T-cell (primary cell): ENCODE data around the gene MORC1. TPM values are rescaled to one million over a fixed set of nuclear protein-coding genes. Genes with fewer than 3 reads are reported as not detected.
A peak's percentile ranks its signal among the peaks of the same experiment; 100 is the strongest.

Experiments
- ATAC-seq, 4 experiments: fragments of 200-7000 bp in 3 of 4; fragments of 150-1000 bp in 1 of 4; cut with Tn5 transposase; replicated peaks in 1 of 4; 1 replicate in 3 of 4; 2 replicates in 1 of 4; pipeline ENCODE4 v1.10.0; 2021; ENCODE audit warnings: moderate library complexity in 3 of 4, mild to moderate bottlenecking in 2 of 4, moderate number of reproducible peaks in 1 of 4
- CTCF ChIA-PET, 2 donors: fragments of 300-600 bp; sonication (Branson Sonifier 250); formaldehyde crosslinking; loops; one replicate each; lab custom pipeline; 2022; ENCODE audit warnings: antibody characterized with exemption in 2 of 2; lab: Charles Lee
- POLR2A ChIA-PET, 2 donors: fragments of 300-600 bp; sonication (Branson Sonifier 250); formaldehyde crosslinking; loops; one replicate each; lab custom pipeline; 2022; ENCODE audit warnings: antibody characterized with exemption in 2 of 2; lab: Charles Lee
- DNase-seq, 35 experiments: peaks; one replicate each; pipeline versions ENCODE4 v3.0.0 to v3.0.0-alpha.2; 2013 to 2023
- H3K27ac ChIP-seq: one replicate; pipeline ENCODE4 v1.5.1; 2013; ENCODE audit warnings: low read length
- H3K27me3 ChIP-seq, 2 experiments: replicated peaks in 1 of 2; 1 replicate in 1 of 2; 2 replicates in 1 of 2; pipeline versions ENCODE4 v1.6.1 to v1.7.0; 2013; ENCODE audit warnings: low read length in 1 of 2, mixed read lengths in 1 of 2; ENCODE audit not compliant: control insufficient read depth in 2 of 2, insufficient read depth in 2 of 2; ENCODE audit errors: extremely low read depth in 1 of 2
- H3K36me3 ChIP-seq, 2 donors: 1 replicate in 1 of 2; 2 replicates in 1 of 2; pipeline versions ENCODE4 v1.6.1 to v1.7.0; 2013; ENCODE audit warnings: low read length in 1 of 2; ENCODE audit not compliant: control insufficient read depth in 2 of 2, insufficient read depth in 1 of 2; ENCODE audit errors: extremely low read depth in 1 of 2
- H3K4me1 ChIP-seq, 2 experiments: 1 replicate in 1 of 2; 2 replicates in 1 of 2; pipeline versions ENCODE4 v1.6.1 to v1.7.0; 2013; ENCODE audit warnings: low read length in 2 of 2, mixed read lengths in 1 of 2; ENCODE audit not compliant: insufficient read depth in 2 of 2, control insufficient read depth in 1 of 2; ENCODE audit errors: extremely low read depth in 1 of 2
- H3K4me3 ChIP-seq, 2 donors: 1 replicate in 1 of 2; 2 replicates in 1 of 2; pipeline versions ENCODE4 v1.5.1 to v1.7.0; 2013; ENCODE audit warnings: mild to moderate bottlenecking in 2 of 2, low read length in 1 of 2, moderate library complexity in 1 of 2; ENCODE audit not compliant: control insufficient read depth in 1 of 2; ENCODE audit errors: extremely low read depth in 1 of 2
- H3K9me3 ChIP-seq: 2 replicates; pipeline ENCODE4 v1.7.0; 2013
- H3K27ac Mint-ChIP-seq, 2 donors: one replicate each; pipeline ENCODE4 v1.8.0; 2020 to 2021; ENCODE audit warnings: mild to moderate bottlenecking in 2 of 2, mixed read lengths in 2 of 2
- H3K27me3 Mint-ChIP-seq, 2 donors: one replicate each; pipeline ENCODE4 v1.8.0; 2021 to 2022; ENCODE audit warnings: mixed read lengths in 2 of 2
- H3K36me3 Mint-ChIP-seq: one replicate; pipeline ENCODE4 v1.8.0; 2021; ENCODE audit warnings: mixed read lengths
- H3K4me1 Mint-ChIP-seq, 3 donors: one replicate each; pipeline ENCODE4 v1.8.0; 2020 to 2022; ENCODE audit warnings: mixed read lengths in 3 of 3, mild to moderate bottlenecking in 1 of 3
- H3K4me3 Mint-ChIP-seq, 3 donors: one replicate each; pipeline ENCODE4 v1.8.0; 2020 to 2022; ENCODE audit warnings: mild to moderate bottlenecking in 3 of 3, mixed read lengths in 3 of 3, moderate library complexity in 3 of 3
- H3K9me3 Mint-ChIP-seq, 3 donors: one replicate each; pipeline ENCODE4 v1.8.0; 2020 to 2022; ENCODE audit warnings: mixed read lengths in 3 of 3
- WGBS: methylation state at CpG from one replicate; pipeline ENCODE4 v1.1.5; 2013; ENCODE audit warnings: missing lambda C conversion rate; ENCODE audit not compliant: insufficient coverage; 5-methylcytosine and 5-hydroxymethylcytosine counted together
- total RNA-seq, 35 experiments: library from RNA in 6 of 35; stranded (reverse) in 6 of 35; fragments of 120-200 nt in 1 of 35; gene quantifications; one replicate each; pipeline versions ENCODE4 v1.2.1 to v1.2.4 and lab custom pipeline; 2013 to 2026

Gene MORC1
- total RNA-seq, 5 donors from 2014 or later (not counting 1 experiment from before 2014, with no cell fraction given): not detected

DNA sequence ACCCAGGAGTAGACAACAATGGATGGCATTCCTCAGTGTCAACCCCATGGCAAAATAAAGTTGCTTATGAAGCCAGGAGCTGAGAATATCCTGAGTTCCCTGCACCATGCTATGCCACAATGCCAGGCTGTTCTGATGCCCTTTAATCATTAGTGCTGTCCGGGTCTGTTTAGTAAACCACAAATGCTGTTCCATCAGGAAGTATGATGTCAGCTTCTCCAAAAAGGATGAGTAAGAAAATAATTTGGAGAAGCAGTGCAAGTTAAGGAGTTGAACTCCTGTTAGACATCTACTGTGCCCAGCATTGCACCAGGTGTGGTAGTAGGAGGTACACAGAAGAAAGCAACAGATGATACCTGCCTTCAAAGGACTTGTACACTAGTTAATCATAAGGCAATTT is 96.4 kb downstream of the MORC1 start:
- no peak for ATAC-seq
- no CpG with 5 or more reads among the region's 1 CpG for WGBS
- ChIA-PET POLR2A (no interaction called here), CTCF (interaction anchor here in 1 of 2 donors (1.3 kb wide), 1 partner anchor 10 kb away, joined by 4 read pairs; no protein-coding TSS in a partner anchor)
- Histone ChIP-seq H3K27me3 (peaks cover 0 to 5% of the 10 kb centered on the region in 2 experiments), H3K27ac (no peak overlapping the region), H3K36me3 (no peaks in the 10 kb centered on the region), H3K9me3 (no peaks in the 10 kb centered on the region), H3K4me1 (no peaks in the 10 kb centered on the region), H3K4me3 (no peak overlapping the region)
- no peaks in the 10 kb centered on the region for H3K9me3 Mint-ChIP-seq
- H3K4me1 Mint-ChIP-seq: no peaks in the 10 kb centered on the region
- no peak overlapping the region for H3K4me3 Mint-ChIP-seq
- DNase-seq: no peak
- H3K36me3 Mint-ChIP-seq: no peaks in the 10 kb centered on the region
- H3K27ac Mint-ChIP-seq: no peak overlapping the region
- peaks cover 0 to 7% of the 10 kb centered on the region in 2 donors for H3K27me3 Mint-ChIP-seq

DNA sequence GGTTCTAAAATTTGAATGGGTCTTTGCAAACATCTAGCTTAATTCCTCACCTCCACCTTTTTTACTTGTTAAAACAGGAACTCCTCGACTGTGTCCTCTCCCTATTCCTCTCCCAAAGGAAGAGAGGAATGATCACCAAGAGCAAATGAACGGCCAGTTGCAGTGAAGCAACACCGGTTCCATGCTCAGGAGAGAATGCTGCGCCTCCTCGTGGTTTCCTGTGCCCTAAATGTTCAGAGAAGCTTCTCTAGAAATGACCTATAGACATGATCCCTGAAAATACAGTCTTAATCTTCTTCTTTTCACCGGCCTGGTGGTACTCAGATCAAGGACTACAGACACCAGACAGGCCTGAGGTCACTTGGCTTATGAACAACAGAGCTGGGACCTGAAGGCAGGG is 99.1 kb downstream of the MORC1 start:
- H3K27ac Mint-ChIP-seq: no peak overlapping the region
- H3K36me3 Mint-ChIP-seq: no peaks in the 10 kb centered on the region
- peaks cover 8 to 11% of the 10 kb centered on the region in 2 donors for H3K27me3 Mint-ChIP-seq
- H3K36me3 ChIP-seq: no peaks in the 10 kb centered on the region
- no peak for DNase-seq
- no peaks in the 10 kb centered on the region for H3K4me1 ChIP-seq
- peaks cover 0 to 2% of the 10 kb centered on the region in 2 experiments for H3K27me3 ChIP-seq
- ChIA-PET POLR2A (no interaction called here), CTCF (no interaction called here)
- no peak for ATAC-seq
- H3K4me3 ChIP-seq: no peak overlapping the region
- 25% methylated on average over 4 of the region's 6 CpGs for WGBS
- no peak overlapping the region for H3K4me3 Mint-ChIP-seq
- H3K27ac ChIP-seq: no peak overlapping the region
- no peaks in the 10 kb centered on the region for H3K9me3 ChIP-seq
- no peaks in the 10 kb centered on the region for H3K9me3 Mint-ChIP-seq
- H3K4me1 Mint-ChIP-seq: no peaks in the 10 kb centered on the region

DNA sequence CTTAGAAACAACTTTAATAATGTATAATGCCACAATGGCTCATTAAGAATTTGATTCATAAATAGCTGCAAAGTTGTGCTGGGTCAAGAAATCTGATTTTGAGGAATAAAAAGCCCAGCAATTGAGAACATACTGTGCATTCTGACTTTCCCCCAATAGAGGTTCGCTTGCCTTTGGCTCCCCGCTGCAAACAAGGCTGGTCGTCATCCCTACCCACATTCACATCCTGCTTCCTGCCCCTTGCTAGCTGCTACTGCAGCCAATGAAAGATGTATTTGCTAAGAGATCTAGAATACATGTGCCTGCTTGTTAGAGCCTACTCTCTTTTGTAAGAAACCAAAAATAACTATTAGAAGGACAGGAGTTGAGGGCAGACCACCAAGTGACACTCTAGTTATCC is 112.5 kb downstream of the MORC1 start:
- CTCF ChIA-PET: no interaction called here

DNA sequence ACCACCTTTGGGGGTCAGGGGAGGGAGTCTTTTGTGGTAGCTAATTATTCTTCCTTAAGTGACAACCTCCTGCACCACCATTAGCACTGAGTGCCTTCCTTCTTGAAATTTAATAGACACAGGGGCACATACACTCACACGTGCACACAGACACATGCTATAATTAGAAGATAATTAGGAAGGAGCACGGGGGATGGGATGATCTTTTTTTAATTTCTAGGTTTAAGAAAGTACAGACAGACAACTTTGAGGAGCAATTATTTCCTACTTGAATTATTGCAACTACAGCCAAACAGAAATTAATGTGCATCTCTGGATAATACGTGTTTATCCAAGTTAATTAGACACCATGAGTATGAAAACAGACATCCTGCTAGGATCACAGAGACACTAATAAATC is 119.5 kb downstream of the MORC1 start:
- H3K4me1 ChIP-seq: no peaks in the 10 kb centered on the region
- DNase-seq: no peak
- no peak overlapping the region for H3K27ac Mint-ChIP-seq
- no peak overlapping the region for H3K4me3 Mint-ChIP-seq
- H3K27ac ChIP-seq: no peak overlapping the region
- no peaks in the 10 kb centered on the region for H3K36me3 ChIP-seq
- H3K9me3 Mint-ChIP-seq: no peaks in the 10 kb centered on the region
- no CpG with 5 or more reads among the region's 3 CpGs for WGBS
- no peaks in the 10 kb centered on the region for H3K4me1 Mint-ChIP-seq
- CTCF ChIA-PET: interaction anchor here in 1 of 2 donors (1.2 kb wide), 1 partner anchor 26 kb away, joined by 3 read pairs; no protein-coding TSS in a partner anchor
- H3K4me3 ChIP-seq: no peak overlapping the region
- no peaks in the 10 kb centered on the region for H3K9me3 ChIP-seq
- no peaks in the 10 kb centered on the region for H3K36me3 Mint-ChIP-seq
- ATAC-seq: no peak
- H3K27me3 Mint-ChIP-seq: peaks cover 3 to 19% of the 10 kb centered on the region in 2 donors
- H3K27me3 ChIP-seq: no peaks in the 10 kb centered on the region
- POLR2A ChIA-PET: no interaction called here

More for the DNA sequence above, 112.5 kb downstream of the MORC1 start:
- Histone ChIP-seq H3K27ac (no peak overlapping the region), H3K36me3 (no peaks in the 10 kb centered on the region), H3K4me1 (no peaks in the 10 kb centered on the region), H3K9me3 (no peaks in the 10 kb centered on the region), H3K4me3 (no peak overlapping the region), H3K27me3 (no peaks in the 10 kb centered on the region)
- no peaks in the 10 kb centered on the region for H3K9me3 Mint-ChIP-seq
- H3K27ac Mint-ChIP-seq: no peak overlapping the region
- ATAC-seq (peak in 1 of 4 experiments; percentile 45), DNase-seq (no peak)
- POLR2A ChIA-PET: no interaction called here
- peaks cover 0 to 6% of the 10 kb centered on the region in 2 donors for H3K27me3 Mint-ChIP-seq
- H3K4me1 Mint-ChIP-seq: peaks cover 0 to 2% (median 0%) of the 10 kb centered on the region in 3 donors
- WGBS: no CpG with 5 or more reads among the region's 3 CpGs
- H3K4me3 Mint-ChIP-seq: no peak overlapping the region
- no peaks in the 10 kb centered on the region for H3K36me3 Mint-ChIP-seq

DNA sequence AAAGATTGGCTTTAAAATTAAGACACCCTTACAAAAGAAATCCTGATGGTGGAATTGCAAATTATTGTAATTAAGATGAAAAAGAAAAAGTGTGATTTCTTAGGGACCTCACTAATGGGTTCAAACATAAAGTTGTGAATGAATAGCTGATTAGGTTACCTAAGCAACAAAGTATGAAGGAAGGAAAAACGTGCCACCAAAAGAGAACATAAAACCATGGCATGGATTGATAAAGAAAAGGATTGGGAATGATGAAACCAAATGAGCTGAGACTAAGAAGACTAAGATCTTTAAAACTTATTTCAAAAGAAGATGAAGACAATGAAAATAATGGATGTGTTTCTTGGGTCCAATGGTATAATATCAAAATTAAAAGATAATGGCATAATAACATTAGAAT is 132.1 kb downstream of the MORC1 start:
- POLR2A ChIA-PET: no interaction called here
- Mint-ChIP-seq H3K27me3 (peaks cover 11 to 14% of the 10 kb centered on the region in 2 donors), H3K36me3 (no peaks in the 10 kb centered on the region), H3K27ac (no peak overlapping the region), H3K4me1 (no peaks in the 10 kb centered on the region), H3K4me3 (no peak overlapping the region), H3K9me3 (no peaks in the 10 kb centered on the region)
- DNase-seq (no peak), ATAC-seq (no peak)
- Histone ChIP-seq H3K9me3 (no peaks in the 10 kb centered on the region), H3K36me3 (no peaks in the 10 kb centered on the region), H3K27me3 (no peaks in the 10 kb centered on the region), H3K27ac (no peak overlapping the region), H3K4me3 (no peak overlapping the region), H3K4me1 (no peaks in the 10 kb centered on the region)
- CTCF ChIA-PET: no interaction called here
- WGBS: no CpG with 5 or more reads among the region's 1 CpG

DNA sequence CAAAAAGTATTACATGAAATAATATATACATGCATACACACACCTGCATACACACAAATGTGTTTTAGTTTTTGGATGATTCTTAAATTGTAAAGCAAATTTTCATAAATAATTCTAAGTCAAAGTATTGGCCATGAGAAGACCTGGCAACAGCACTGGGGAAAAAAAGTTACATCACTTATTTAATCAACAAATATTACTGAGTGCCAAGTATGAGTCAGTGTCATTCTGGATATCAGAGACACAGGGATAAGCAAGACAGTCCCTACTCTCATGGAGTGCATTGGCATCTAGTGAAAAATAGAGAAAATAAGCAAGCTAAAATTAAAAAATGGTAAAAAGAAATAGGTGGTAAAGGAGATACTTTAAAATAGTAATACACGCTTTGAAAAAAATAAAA is 134.9 kb downstream of the MORC1 start:
- no peak overlapping the region for H3K27ac Mint-ChIP-seq
- DNase-seq (no peak), ATAC-seq (no peak)
- ChIA-PET POLR2A (no interaction called here), CTCF (no interaction called here)
- H3K4me1 Mint-ChIP-seq: no peaks in the 10 kb centered on the region
- H3K9me3 Mint-ChIP-seq: no peaks in the 10 kb centered on the region
- no peak overlapping the region for H3K4me3 Mint-ChIP-seq
- peaks cover 11 to 16% of the 10 kb centered on the region in 2 donors for H3K27me3 Mint-ChIP-seq
- H3K4me3 ChIP-seq: no peak overlapping the region
- no peak overlapping the region for H3K27ac ChIP-seq
- H3K36me3 ChIP-seq: no peaks in the 10 kb centered on the region
- no peaks in the 10 kb centered on the region for H3K9me3 ChIP-seq
- no peaks in the 10 kb centered on the region for H3K36me3 Mint-ChIP-seq
- no peaks in the 10 kb centered on the region for H3K27me3 ChIP-seq
- no CpG with 5 or more reads among the region's 1 CpG for WGBS
- no peaks in the 10 kb centered on the region for H3K4me1 ChIP-seq

DNA sequence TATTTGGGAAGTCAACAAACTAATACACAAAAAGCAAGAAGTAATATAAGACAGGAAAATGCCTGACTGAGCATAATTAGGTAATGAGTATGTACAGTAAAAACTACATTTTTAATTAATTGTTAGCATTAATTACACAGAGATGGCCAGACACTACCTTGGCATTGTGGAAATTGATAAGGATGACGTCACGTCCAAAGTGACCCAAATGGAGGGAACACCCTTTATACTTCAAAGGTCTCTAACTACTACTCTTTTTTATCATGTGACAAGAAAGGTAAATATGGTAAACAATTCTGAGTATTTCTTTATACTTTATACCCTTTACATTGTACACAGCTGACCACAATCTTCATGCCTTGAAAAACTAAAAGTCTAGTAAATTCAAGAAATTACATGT is 141.9 kb downstream of the MORC1 start:
- no peaks in the 10 kb centered on the region for H3K9me3 Mint-ChIP-seq
- ATAC-seq (no peak), DNase-seq (no peak)
- H3K4me1 ChIP-seq: no peaks in the 10 kb centered on the region
- peaks cover 2 to 6% (median 3%) of the 10 kb centered on the region in 3 donors for H3K4me1 Mint-ChIP-seq
- CTCF ChIA-PET: no interaction called here
- no peaks in the 10 kb centered on the region for H3K36me3 ChIP-seq
- POLR2A ChIA-PET: no interaction called here
- peaks cover 0 to 5% of the 10 kb centered on the region in 2 donors for H3K27me3 Mint-ChIP-seq
- no peak overlapping the region for H3K27ac Mint-ChIP-seq
- WGBS: no CpG with 5 or more reads among the region's 2 CpGs
- H3K4me3 Mint-ChIP-seq: no peak overlapping the region
- no peak overlapping the region for H3K4me3 ChIP-seq
- H3K27ac ChIP-seq: no peak overlapping the region
- no peaks in the 10 kb centered on the region for H3K9me3 ChIP-seq
- no peaks in the 10 kb centered on the region for H3K36me3 Mint-ChIP-seq
- no peaks in the 10 kb centered on the region for H3K27me3 ChIP-seq
